Panc1 (cell line): ENCODE measurements around the gene CHRND. TPM values are rescaled to one million over a fixed set of nuclear protein-coding genes. Genes with fewer than 3 reads are reported as not detected.

Source experiments
- ATAC-seq: fragments of 200-7000 bp; cut with Tn5 transposase; 2 replicates; pipeline ENCODE4 v1.9.1; 2020; ENCODE audit warnings: mild to moderate bottlenecking, moderate library complexity
- BruUV-seq: library from RNA; stranded (reverse); fragments of 400-500 nt; replicated peaks from 2 replicates; lab custom pipeline; 2021; lab: Mats Ljungman, UMichigan
- CTCF ChIA-PET: fragments of 300-600 bp; sonication (Branson Sonifier 250); formaldehyde crosslinking; loops from one replicate; lab custom pipeline; 2022; ENCODE audit warnings: antibody characterized with exemption; lab: Charles Lee
- POLR2A ChIA-PET: fragments of 300-600 bp; sonication (Branson Sonifier 250); formaldehyde crosslinking; loops from one replicate; lab custom pipeline; 2022; ENCODE audit warnings: antibody characterized with exemption; lab: Charles Lee
- DNase-seq: peaks from one replicate; pipeline ENCODE4 v3.0.0-alpha.2; 2010; ENCODE audit warnings: low read depth, low spot score
- H3K27ac ChIP-seq: 2 replicates; pipeline ENCODE4 v1.5.1; 2011; ENCODE audit warnings: mild to moderate bottlenecking, low read length, inconsistent platforms
- H3K27me3 ChIP-seq: fragments of 200-500 bp; sonication (Bioruptor generic); 2 replicates; pipeline ENCODE4 v1.6.0; 2014; ENCODE audit warnings: low read length, inconsistent platforms; ENCODE audit not compliant: control insufficient read depth, insufficient read depth
- H3K36me3 ChIP-seq: fragments of 200-500 bp; sonication (Bioruptor generic); 2 replicates; pipeline ENCODE4 v1.5.1; 2014; ENCODE audit warnings: inconsistent platforms, mild to moderate bottlenecking, low read length, moderate library complexity; ENCODE audit not compliant: control insufficient read depth, insufficient read depth
- H3K4me1 ChIP-seq: 2 replicates; pipeline ENCODE4 v1.5.1; 2011; ENCODE audit warnings: inconsistent platforms, mild to moderate bottlenecking, low read length, moderate library complexity; ENCODE audit not compliant: control insufficient read depth, insufficient read depth
- H3K4me3 ChIP-seq, 2 experiments: 2 replicates each; pipeline ENCODE4 v1.5.1; 2011 to 2012; ENCODE audit warnings: low read depth in 2 of 2, low read length in 2 of 2, mild to moderate bottlenecking in 2 of 2, inconsistent platforms in 1 of 2, moderate library complexity in 1 of 2
- H3K9me3 ChIP-seq: fragments of 200-500 bp; sonication (Bioruptor generic); 2 replicates; pipeline ENCODE4 v1.5.1; 2014; ENCODE audit warnings: low read depth, mild to moderate bottlenecking, inconsistent platforms, low read length, moderate library complexity; ENCODE audit not compliant: control insufficient read depth, insufficient read depth
- CTCF ChIP-seq: fragments of 450-650 bp; IDR thresholded peaks from 2 replicates; pipeline ENCODE4 v1.5.1; 2017; ENCODE audit warnings: mild to moderate bottlenecking
- POLR2AphosphoS5 ChIP-seq: IDR thresholded peaks from 2 replicates; pipeline ENCODE4 v1.6.1; 2012; ENCODE audit warnings: mild to moderate bottlenecking, low read depth, low read length, moderate library complexity
- REST ChIP-seq, 2 experiments: IDR thresholded peaks; 2 replicates each; pipeline ENCODE4 v1.6.1; 2011 to 2012; ENCODE audit warnings: low read depth in 2 of 2, control low read depth in 1 of 2, low read length in 1 of 2, mild to moderate bottlenecking in 1 of 2, moderate library complexity in 1 of 2; ENCODE audit not compliant: insufficient read depth in 1 of 2
- SIN3A ChIP-seq: IDR thresholded peaks from 2 replicates; pipeline ENCODE4 v1.6.1; 2012; ENCODE audit warnings: low read depth, mild to moderate bottlenecking, low read length, moderate library complexity, borderline replicate concordance; ENCODE audit not compliant: insufficient read depth
- TCF7L2 ChIP-seq: IDR thresholded peaks from 2 replicates; pipeline ENCODE4 v1.6.1; 2011; ENCODE audit warnings: mild to moderate bottlenecking, low read depth, low read length, inconsistent platforms
- in situ Hi-C: cut with HindIII; loops from 2 replicates; pipeline ENCODE4 v1.10.0; 2016; ENCODE audit warnings: low sequenced_read_pairs, low pct_unique_long_range_greater_than_20kb
- intact Hi-C: fragments of 100-400 bp; cut with micrococcal nuclease; formaldehyde crosslinking; loops from one replicate; pipeline ENCODE4 v1.10.0; 2022; ENCODE audit not compliant: unreplicated experiment
- total RNA-seq: library from RNA; stranded (reverse); gene quantifications from one replicate; pipeline ENCODE4 v1.2.1, GENCODE V29; 2021; ENCODE audit not compliant: unreplicated experiment

Gene CHRND
- total RNA-seq, 1 experiment from 2014 or later, result not detected

GRCh38 chr2:232575404-232575746 is 49.4 kb downstream of the CHRND start:
- Histone ChIP-seq H3K4me3 (no peak overlapping the region), H3K9me3 (no peaks in the 10 kb centered on the region), H3K36me3 (peaks cover 3% of the 10 kb centered on the region), H3K27ac (no peak overlapping the region), H3K27me3 (no peaks in the 10 kb centered on the region), H3K4me1 (no peaks in the 10 kb centered on the region)
- ChIA-PET CTCF (no interaction called here), POLR2A (no interaction called here)
- no peak for ATAC-seq
- intact Hi-C loops (no loop called here), in situ Hi-C loops (no loop called here)
- no peak for DNase-seq
- TF ChIP-seq SIN3A, result no peak
- no peak for TF ChIP-seq POLR2AphosphoS5
- TF ChIP-seq REST (IDR thresholded peaks at IDR 0.05; ENCODE audit: insufficient read depth in 1 of 2, low read depth in 2 of 2, low read length in 1 of 2), result no peak
- no peak for TF ChIP-seq TCF7L2
- TF ChIP-seq CTCF, result no peak
- no TSS peak for BruUV-seq

GRCh38 chr2:232576995-232577394 is 51.0 kb downstream of the CHRND start:
- ChIA-PET POLR2A (no interaction called here), CTCF (no interaction called here)
- no peaks in the 10 kb centered on the region for H3K27me3 ChIP-seq
- no peak overlapping the region for H3K4me3 ChIP-seq
- ATAC-seq, result no peak
- no peak for DNase-seq
- in situ Hi-C loops (no loop called here), intact Hi-C loops (no loop called here)
- TF ChIP-seq SIN3A, result no peak
- no peak for TF ChIP-seq REST (IDR thresholded peaks at IDR 0.05; ENCODE audit: insufficient read depth in 1 of 2, low read depth in 2 of 2, low read length in 1 of 2)
- no peak for TF ChIP-seq TCF7L2
- TF ChIP-seq POLR2AphosphoS5, result no peak
- no peak for TF ChIP-seq CTCF
- peaks cover 3% of the 10 kb centered on the region; the same call in 1 of the 2 replicates for H3K36me3 ChIP-seq
- no TSS peak for BruUV-seq
- no peak overlapping the region for H3K27ac ChIP-seq
- H3K4me1 ChIP-seq, result no peaks in the 10 kb centered on the region
- no peaks in the 10 kb centered on the region for H3K9me3 ChIP-seq
